ENCODE data around the gene GAB2. TPM values are rescaled to one million over a fixed set of nuclear protein-coding genes. Genes with fewer than 3 reads are reported as not detected.

Gene GAB2
- total and polyA plus RNA-seq, 8 donors, result 18.8 to 59.6 (median 19.7) TPM

DNA sequence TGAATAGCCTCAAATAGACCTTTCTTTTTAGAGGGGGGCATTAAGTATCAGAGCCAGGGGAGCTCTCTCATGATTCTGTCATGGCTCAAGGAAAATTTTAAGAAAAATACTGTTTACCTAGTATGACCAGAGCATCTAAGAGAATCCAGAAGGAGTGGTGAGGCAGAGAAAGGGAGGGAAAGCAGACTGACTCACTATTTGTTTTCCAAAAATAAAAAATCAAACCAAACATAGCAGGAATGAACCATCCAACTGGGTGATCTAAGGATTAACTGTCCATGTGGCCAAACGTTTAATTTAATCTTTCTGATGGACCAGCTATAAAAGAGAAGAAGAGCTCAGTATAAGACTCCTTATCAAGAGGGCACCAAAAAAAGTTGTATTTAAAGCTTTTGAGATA lies 70.8 kb downstream of the GAB2 start:
- no peaks in the 10 kb centered on the region for H3K27me3 ChIP-seq
- intact Hi-C loops (cut with DNase I), result no loop called here
- ATAC-seq, result no peak
- no peaks in the 10 kb centered on the region for H3K36me3 ChIP-seq
- no peaks in the 10 kb centered on the region for H3K9me3 ChIP-seq
- peaks cover 20 to 63% of the 10 kb centered on the region in 2 donors for H3K4me1 ChIP-seq
- no peak for DNase-seq
- peak overlapping the region in 1 of 2 donors; percentile 33 for H3K27ac ChIP-seq
- TF ChIP-seq, protein P1, sequence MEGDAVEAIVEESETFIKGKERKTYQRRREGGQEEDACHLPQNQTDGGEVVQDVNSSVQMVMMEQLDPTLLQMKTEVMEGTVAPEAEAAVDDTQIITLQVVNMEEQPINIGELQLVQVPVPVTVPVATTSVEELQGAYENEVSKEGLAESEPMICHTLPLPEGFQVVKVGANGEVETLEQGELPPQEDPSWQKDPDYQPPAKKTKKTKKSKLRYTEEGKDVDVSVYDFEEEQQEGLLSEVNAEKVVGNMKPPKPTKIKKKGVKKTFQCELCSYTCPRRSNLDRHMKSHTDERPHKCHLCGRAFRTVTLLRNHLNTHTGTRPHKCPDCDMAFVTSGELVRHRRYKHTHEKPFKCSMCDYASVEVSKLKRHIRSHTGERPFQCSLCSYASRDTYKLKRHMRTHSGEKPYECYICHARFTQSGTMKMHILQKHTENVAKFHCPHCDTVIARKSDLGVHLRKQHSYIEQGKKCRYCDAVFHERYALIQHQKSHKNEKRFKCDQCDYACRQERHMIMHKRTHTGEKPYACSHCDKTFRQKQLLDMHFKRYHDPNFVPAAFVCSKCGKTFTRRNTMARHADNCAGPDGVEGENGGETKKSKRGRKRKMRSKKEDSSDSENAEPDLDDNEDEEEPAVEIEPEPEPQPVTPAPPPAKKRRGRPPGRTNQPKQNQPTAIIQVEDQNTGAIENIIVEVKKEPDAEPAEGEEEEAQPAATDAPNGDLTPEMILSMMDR (IDR thresholded peaks at IDR 0.05), result no peak
- H3K4me3 ChIP-seq, result no peak overlapping the region

DNA sequence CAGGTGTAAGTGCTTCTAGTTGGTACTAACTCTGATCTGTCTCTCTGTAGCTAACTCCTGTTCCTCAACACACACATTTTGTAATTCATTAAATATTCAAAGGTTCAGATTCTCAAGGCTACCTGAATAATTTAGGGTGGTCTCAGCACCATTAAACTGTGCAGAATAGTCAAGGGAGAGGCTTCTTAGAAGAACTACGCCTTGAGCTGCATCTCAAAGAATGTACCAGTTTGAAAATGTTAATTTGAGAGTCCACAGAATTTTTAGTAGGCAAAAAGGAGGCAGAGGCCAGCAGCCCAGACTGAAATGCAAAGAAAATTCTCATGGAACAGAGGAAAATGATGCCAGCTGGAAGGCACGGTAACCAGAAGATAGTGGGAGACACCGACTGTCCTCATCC lies 72.2 kb downstream of the GAB2 start:
- Histone ChIP-seq H3K27me3 (no peaks in the 10 kb centered on the region), H3K4me3 (no peak overlapping the region), H3K9me3 (no peaks in the 10 kb centered on the region), H3K27ac (no peak overlapping the region), H3K36me3 (no peaks in the 10 kb centered on the region), H3K4me1 (peaks cover 20 to 49% of the 10 kb centered on the region in 2 donors)
- intact Hi-C loops (cut with DNase I), result no loop called here
- no peak for DNase-seq
- TF ChIP-seq, protein P1 (IDR thresholded peaks at IDR 0.05), result no peak
- ATAC-seq, result no peak

DNA sequence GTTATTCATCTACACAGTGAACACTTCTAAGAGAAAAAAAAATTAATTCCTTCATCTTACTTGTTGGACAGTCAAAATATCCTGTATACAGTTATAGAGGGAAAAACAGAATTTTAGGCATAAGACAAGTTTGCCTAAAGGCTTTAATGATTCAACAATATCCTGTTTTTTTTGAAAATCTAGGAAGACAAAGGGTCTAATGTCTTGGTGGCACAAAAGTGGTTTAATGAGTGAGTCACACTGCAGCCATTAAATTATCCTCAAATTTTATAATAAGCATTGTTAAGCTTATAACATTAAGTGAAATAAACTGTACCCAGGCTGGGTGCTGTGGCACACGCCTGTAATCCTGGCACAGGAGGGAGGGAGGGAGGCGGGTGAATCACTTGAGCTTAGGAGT lies 72.9 kb downstream of the GAB2 start:
- ATAC-seq, result no peak
- H3K27me3 ChIP-seq, result no peaks in the 10 kb centered on the region
- no peak overlapping the region for H3K4me3 ChIP-seq
- peaks cover 12 to 43% of the 10 kb centered on the region in 2 donors for H3K4me1 ChIP-seq
- TF ChIP-seq, protein P1 (IDR thresholded peaks at IDR 0.05), result no peak
- no peak overlapping the region for H3K27ac ChIP-seq
- intact Hi-C loops (cut with DNase I), result no loop called here
- DNase-seq, result no peak
- no peaks in the 10 kb centered on the region for H3K36me3 ChIP-seq
- H3K9me3 ChIP-seq, result no peaks in the 10 kb centered on the region

DNA sequence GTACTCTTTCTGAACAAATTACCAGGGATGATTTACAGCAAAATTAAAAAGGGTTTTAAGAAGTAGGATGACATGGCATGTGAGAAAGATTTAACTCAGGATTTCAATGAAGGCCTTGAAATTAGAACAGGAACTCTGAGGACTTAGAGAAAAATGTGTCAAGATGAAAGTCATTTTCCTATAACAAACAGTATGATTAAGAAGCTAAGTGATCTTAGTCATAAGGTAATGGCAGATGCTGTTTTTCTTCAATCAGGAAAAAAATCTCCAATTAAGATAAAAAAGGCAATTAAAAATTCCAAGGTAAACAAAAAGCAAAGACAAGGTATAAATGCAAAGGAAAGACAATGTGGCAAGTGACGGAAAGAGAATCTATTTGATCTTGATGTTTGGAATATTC lies 73.5 kb downstream of the GAB2 start:
- no peak overlapping the region for H3K27ac ChIP-seq
- H3K4me1 ChIP-seq, result peaks cover 6 to 43% of the 10 kb centered on the region in 2 donors
- H3K9me3 ChIP-seq, result no peaks in the 10 kb centered on the region
- no peak for ATAC-seq
- H3K27me3 ChIP-seq, result no peaks in the 10 kb centered on the region
- no peaks in the 10 kb centered on the region for H3K36me3 ChIP-seq
- intact Hi-C loops (cut with DNase I), result no loop called here
- TF ChIP-seq, protein P1 (IDR thresholded peaks at IDR 0.05), result no peak
- DNase-seq, result no peak
- H3K4me3 ChIP-seq, result no peak overlapping the region

DNA sequence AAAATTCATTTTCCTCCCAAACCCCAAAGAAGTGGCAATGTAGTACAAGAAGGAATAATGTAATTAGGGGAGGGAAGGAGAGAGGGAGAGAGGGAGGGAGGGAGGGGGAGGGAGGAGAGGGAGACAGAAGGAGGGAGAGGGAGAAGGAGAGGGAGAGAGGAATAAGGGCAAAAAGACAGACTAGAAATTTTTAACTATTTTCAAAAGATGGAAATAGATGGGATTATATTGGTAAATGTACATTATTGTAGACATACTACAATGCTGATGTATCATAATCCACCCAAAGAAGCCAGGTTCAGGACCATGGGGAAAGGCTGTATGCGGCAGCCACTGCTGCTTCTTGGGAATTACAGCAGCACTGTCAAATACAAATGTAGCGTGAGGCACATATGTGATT lies 74.3 kb downstream of the GAB2 start:
- DNase-seq (no peak), ATAC-seq (no peak)
- Histone ChIP-seq H3K9me3 (no peaks in the 10 kb centered on the region), H3K27ac (no peak overlapping the region), H3K4me1 (peaks cover 2 to 43% of the 10 kb centered on the region in 2 donors), H3K27me3 (no peaks in the 10 kb centered on the region), H3K36me3 (no peaks in the 10 kb centered on the region), H3K4me3 (no peak overlapping the region)
- intact Hi-C loops (cut with DNase I), result no loop called here
- TF ChIP-seq, protein P1 (IDR thresholded peaks at IDR 0.05), result no peak

Data from left lung (tissue), 10 donors.